ENCODE results near the gene LDLRAP1.

LDLRAP1 gene

GRCh38 chr1:25544243-25544764 is 898 bp downstream of the LDLRAP1 start:
- DNase-seq: no peak

DNA sequence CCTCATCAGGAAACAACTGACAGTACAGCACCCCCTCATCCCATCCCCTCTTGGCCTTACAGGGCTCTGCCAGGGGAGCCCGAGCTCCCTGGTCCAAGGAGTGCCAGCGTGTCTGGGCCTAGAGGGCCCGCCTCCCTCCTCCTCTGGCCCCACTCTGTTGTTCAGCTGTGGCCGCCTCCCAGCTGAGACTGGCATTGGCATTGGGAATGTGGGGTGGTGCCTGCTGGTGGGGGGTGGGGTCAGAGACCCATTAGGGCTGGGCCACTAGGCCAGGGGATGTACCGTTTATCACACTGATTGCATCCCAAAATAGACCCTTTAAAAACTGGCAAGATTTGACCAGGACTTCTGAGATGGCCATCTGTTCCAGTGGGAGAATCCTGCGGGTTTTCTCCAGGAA is 1.4 kb downstream of the LDLRAP1 start:
- DNase-seq: no peak

DNA sequence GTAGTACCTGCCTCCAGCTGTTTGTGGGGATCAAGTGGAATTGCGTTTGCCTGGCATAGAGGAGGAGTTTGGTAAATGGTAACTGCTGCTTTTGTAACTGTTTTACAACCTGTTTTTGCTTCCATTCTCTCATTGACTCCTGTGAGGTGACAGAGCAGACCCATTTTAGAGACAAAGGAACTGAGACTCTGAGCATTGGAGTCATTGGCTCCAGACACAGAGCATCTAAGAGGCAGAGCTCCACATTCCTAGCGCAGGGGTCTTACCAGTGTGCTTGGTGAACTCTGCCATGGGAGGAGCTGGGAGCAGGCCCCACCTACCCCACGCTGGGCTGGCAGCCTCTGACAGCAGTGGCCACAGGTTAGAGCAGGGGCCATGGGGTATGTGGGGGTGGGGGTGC is 2.4 kb downstream of the LDLRAP1 start:
- no peak for DNase-seq

DNA sequence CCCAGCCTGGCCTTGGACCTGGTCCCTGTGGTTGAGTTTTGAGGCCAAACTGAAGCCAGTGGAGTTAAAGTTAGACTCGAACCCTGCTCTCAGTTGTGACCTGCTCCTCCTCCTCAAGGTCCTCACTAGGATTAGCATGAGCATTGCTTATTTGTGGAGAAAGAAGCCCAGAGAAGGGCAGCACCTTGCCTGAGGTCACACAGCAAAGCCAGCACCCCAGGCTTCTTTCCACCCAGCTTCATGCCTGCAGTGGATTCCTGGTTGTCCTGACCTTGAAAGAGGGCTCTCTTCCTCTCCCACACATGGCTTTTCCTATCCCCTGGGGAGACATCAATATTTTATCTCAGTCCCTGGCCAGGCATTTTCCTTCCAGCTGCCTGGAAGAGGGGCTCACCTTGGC is 2.8 kb downstream of the LDLRAP1 start:
- no peak for DNase-seq

- DNase-seq: no peak
These were observed 5.2 kb downstream of the LDLRAP1 start for GRCh38 chr1:25548601-25549000.

GRCh38 chr1:25549273-25550154 is 6.1 kb downstream of the LDLRAP1 start:
- DNase-seq: peak; percentile 90

DNA sequence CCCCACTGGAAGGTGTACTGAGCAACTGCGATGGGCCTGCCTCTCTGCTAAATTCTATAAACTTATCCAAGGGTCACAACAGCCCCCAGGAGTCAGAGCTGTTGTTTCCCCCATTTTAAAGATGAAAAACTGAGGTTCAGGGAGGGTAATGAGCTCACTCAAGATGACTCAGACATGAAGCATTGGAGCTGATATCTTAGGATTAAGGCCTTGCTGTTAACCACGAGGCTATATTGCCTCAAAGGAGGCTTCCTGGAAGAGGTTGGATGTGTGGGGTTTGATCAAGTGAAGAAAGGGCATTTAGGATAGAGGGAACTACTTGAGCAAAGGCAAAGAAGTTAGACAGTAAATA is 6.7 kb downstream of the LDLRAP1 start:
- no peak for DNase-seq

DNA sequence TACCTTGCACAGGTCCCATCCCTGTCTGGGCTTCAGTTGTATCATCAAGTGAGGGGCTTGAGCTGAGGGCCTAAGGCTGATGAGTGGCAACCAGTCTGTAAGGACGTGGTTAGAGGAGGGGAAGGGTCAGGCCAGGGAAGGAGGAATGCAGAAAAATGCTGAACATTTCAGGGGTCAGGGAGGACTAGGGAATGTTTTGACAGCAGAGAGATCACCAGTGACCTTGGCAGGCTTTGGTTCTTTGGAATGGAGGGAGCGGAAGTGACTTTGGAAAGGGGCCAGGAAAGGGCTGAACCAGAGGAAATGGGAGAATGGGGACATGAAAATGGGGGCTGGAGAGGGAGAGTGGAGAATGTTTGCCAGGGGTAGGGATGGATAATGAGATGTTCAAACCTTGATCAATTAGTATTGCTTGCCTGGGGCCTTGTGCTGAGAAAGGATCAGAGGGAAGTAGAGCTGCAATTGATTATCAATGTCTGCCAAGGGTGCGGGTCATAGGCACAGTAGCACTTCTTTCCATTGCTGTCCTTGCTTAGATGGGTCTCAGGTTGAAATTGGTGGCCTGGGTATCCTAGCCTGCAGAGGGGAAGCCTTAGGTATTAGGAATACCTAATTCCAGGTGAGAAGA is 7.4 kb downstream of the LDLRAP1 start:
- DNase-seq: no peak

- no peak for DNase-seq
These were observed 10.5 kb downstream of the LDLRAP1 start for GRCh38 chr1:25553749-25554429.

DNA sequence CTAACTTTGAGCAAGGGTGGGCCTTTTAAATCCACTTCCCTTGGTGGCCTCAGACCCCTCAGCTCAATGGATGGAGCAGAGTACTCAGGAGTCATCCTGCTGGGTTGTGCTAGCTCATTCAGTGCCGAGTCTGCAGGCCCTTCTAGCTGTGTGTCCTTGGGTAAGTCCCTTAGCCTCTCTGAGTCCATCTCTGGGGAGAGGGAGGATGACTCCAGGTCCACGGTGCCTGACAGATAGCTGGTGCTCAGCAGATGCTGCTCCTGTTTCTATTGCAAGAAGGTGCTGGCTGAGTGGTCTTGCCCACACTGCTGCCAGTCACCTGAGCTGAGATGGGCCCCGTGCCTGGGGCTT is 11.0 kb downstream of the LDLRAP1 start:
- no peak for DNase-seq

DNA sequence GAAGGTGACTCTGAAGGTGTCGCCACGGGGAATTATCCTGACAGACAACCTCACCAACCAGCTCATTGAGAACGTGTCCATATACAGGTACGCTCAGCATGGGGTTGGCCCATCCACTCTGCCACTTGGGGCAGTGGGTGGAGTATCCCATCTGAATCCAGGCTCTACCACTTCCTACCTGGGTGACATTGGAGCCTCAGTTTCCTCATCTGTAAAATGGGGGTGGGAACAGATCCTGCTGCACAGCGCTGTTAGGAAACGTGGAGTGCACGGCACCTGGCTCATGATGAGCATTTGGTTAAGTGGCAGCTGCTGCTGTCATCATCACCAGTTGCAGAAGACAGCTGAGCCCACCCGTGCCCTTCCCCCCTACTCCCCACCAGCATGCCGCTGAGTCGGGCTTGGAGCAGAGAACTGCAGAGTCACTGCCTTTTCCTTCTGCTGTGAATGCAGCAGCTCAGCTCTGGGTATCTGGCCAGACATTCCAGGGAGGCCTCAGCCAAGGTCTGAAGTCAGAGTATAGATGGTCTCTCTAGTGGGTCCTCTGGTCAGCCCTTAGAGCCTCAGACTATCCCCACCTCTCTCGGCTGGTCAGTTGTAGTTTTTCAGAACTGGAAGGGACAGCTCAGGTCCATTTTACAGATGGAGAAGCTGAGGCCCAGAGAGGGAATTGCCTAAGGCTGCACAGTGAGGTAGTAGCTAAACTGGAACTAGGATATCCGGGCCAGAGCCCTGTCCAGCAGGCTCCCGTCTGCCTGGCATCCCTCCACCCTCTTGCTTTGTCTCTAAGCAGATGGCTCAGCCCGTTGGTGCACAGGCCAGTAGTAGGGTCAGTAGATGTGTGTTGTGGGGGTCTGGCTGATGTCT is 11.7 kb downstream of the LDLRAP1 start:
- no peak for DNase-seq

- DNase-seq: no peak
These were observed 12.3 kb downstream of the LDLRAP1 start for GRCh38 chr1:25555753-25556092.

DNA sequence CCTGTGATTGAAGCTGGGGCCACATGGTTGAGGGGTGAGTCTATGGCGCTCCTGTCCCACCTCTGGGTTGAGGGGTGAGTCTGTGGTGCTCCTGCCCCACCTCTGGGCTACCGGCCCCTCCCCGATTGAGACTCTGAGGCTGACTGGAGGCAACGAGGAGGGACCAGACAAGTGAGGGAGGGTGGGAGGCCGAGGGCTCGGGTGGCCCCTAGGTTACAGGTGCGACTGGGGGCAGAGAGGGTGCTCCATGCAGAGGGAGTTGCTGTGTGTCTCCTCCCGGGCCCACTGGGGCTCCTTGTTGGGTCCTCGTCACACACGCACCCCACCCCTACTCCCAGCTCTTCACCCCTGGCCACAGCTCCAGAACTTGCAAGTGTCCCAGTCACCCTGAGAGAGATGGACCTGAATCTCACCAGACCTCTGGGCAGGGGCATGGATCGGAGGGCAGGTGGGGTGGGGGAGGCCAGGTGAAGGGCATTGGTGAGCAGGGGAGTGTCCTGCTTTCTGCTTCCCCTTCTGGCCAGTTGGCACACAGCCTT is 12.8 kb downstream of the LDLRAP1 start:
- DNase-seq: no peak

DNA sequence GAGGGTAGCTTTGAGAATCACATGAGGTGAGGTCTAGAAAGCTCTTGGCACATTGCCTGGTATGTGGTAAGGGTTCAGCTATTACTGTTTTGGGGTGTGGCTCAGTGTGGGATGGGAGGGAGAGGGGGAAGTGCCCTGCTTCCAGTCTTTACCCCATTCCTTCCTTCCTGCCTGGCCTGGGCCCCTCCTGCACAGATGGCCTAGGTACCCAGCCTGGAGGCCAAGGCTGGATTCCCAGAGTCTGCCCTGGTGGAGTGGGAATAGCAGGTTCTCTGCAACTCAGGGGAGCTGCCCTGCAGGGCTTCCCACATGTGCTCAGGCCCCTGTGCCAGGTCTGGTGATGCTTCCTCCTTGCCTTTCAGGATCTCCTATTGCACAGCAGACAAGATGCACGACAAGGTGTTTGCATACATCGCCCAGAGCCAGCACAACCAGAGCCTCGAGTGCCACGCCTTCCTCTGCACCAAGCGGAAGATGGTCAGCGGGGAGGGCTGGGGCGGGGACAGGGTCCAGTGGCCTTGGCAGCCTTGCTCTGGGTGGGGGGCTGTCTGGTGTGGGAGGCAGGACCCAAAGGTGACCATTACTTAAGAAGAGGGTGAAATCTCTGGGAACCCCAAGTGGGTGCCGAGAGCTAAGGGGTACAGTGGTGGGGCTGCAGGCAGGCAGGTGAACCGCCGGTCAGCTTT is 13.5 kb downstream of the LDLRAP1 start:
- no peak for DNase-seq

GRCh38 chr1:25557543-25557942 is 14.1 kb downstream of the LDLRAP1 start:
- DNase-seq: no peak

GRCh38 chr1:25559031-25559430 is 15.6 kb downstream of the LDLRAP1 start:
- DNase-seq: no peak

DNA sequence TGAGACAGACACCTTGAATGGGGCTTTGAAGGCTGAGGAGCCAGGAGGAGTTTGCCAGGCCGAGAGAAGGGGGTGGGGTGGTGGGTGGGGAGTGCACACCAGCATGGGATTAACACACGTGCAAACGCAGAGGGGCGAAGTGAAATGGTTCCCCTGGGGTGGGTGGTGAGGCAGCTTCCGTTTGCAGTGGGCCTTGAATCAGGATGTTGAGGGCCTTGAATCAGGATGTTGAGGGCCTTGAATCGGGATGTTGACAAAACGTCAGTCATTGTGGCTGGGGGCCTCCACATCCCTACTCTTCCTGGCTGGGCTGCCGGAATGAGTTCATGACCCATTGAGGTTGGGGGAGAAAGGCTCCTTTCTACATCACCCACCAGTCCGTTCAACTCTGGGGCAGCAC is 16.6 kb downstream of the LDLRAP1 start:
- DNase-seq: no peak

GRCh38 chr1:25560788-25561187 is 17.4 kb downstream of the LDLRAP1 start:
- DNase-seq: no peak

DNA sequence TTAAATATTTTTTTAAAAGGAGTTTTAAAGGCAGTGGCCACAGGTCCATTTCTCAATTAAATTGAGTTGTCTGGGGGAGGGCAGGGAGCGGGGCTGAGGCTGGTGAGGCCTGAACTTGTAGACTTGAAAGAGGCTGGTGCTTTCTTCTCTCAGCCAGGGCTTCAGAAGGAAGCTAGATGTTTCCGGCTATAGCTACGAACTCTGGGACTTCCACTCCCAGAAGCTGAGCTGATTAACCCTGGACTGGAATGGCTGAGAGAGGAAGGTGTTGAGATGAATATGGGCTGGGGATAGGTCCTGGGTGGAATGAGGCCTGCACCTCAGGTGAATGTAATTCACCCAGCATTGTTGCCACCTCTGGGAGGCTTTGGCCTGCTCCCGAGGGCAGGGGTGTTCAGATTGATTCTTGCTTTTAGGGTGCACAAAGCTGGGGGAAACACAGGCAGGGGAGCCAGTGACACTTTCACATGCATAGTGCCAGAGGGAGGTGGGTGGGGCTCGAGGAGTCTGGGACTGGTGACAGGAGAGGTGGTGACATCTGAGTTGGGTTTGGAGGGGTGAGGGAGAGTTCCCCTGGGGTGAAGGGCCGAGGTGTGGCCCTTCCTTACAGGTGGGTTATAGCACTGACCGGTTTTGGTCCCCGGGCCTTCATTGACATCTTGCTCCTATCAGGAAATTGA is 18.2 kb downstream of the LDLRAP1 start:
- no peak for DNase-seq

GRCh38 chr1:25562101-25562927 is 18.9 kb downstream of the LDLRAP1 start:
- DNase-seq: peak; percentile 72

DNA sequence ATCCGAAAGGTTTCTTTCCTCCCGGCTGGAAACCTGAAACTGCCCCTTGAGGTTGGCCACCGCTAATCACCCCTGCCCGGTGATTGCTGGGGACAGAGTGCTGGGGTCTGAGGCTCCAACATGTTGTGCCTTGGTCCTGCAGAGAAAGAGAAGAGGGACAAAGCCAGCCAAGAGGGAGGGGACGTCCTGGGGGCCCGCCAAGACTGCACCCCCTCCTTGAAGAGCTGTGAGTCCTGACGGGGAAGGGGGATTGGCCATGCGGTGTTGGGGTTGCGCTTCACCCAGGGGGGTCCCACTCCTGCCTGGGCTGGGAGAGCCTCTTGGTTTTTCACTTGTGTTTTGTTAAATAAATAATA is 19.5 kb downstream of the LDLRAP1 start:
- no peak for DNase-seq
